Transverse colon (tissue), 4 donors: ENCODE results near the gene SOHLH1.

Experiments used
- CTCF ChIP-seq, 5 experiments: fragments of 200-600 bp in 3 of 5; fragments of 450-650 bp in 2 of 5; sonication (generic) in 3 of 5; IDR thresholded peaks; 1 replicate in 2 of 5; 2 replicates in 3 of 5; pipeline ENCODE4 v1.5.1; 2016 to 2017; ENCODE audit warnings: antibody characterized with exemption in 5 of 5, inconsistent platforms in 3 of 5, mild to moderate bottlenecking in 2 of 5, moderate library complexity in 1 of 5
- EP300 ChIP-seq: sonication (generic); formaldehyde crosslinking; IDR thresholded peaks from one replicate; pipeline ENCODE4 v1.6.1; 2017; ENCODE audit warnings: antibody characterized with exemption, low read depth
- POLR2A ChIP-seq: fragments of 450-650 bp; IDR thresholded peaks from one replicate; pipeline ENCODE4 v1.6.1; 2016; ENCODE audit warnings: antibody characterized with exemption, mild to moderate bottlenecking, moderate library complexity
- POLR2AphosphoS5 ChIP-seq, 3 donors: sonication (generic); formaldehyde crosslinking; IDR thresholded peaks; one replicate each; pipeline ENCODE4 v1.6.1; 2016; ENCODE audit warnings: antibody characterized with exemption in 3 of 3

DNA sequence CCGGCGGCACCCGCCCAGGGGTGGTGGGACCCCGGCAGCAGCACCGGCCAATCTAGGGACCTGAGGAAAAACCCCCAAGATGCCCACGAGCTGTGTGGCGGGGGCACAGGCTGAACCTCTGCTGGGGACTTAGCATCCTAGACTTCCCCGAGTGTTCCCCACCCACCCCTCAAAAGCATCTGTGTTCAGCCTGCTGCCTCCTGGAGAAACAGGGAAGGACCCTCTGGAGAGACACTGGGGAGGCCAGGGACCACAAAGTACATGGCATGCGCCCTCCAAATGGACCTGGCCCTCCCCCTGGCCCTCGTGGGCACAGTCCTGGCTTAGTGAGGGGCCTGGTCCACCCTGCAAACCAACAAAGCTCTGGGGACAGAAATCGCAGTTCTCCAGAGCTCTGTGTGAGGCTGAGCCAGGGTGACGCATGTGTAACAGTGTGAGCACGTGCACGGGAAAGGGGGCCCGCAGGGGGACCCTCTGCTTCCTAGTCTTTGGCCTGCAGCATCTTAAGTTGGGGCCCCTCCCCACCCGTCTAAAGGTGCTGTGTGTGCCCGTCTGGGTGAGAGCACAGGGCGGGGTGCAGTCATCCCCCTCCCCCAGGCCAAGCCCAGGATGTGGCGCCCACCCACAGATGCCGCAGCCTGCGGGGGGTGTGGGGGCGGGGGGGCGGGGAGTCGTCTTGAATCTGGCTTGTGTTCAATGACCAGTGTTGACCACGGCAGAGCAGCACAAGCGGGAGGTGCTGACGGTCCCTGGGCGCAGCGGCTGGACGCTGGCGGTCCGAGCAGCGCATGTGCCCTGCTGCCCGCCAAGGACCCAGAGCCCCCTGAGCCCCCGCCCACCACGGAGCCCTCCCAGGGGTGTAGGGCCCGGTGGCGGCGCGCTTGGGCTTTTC, 2.0 kb upstream of the SOHLH1 start:
- TF ChIP-seq CTCF (IDR thresholded peaks at IDR 0.05) (no peak), EP300 (no peak), POLR2AphosphoS5 (IDR thresholded peaks at IDR 0.05) (no peak), POLR2A (no peak)
